ENCODE data around the gene TTC36. TPM values are rescaled to one million over a fixed set of nuclear protein-coding genes. Genes with fewer than 3 reads are reported as not detected.

TTC36 gene
- total and polyA plus RNA-seq, 10 of the 15 experiments (the other 5 are each of a cell fraction or from before 2014, with no cell fraction given) = 0.28 to 0.78 (median 0.59) TPM; not detected in 7

DNA sequence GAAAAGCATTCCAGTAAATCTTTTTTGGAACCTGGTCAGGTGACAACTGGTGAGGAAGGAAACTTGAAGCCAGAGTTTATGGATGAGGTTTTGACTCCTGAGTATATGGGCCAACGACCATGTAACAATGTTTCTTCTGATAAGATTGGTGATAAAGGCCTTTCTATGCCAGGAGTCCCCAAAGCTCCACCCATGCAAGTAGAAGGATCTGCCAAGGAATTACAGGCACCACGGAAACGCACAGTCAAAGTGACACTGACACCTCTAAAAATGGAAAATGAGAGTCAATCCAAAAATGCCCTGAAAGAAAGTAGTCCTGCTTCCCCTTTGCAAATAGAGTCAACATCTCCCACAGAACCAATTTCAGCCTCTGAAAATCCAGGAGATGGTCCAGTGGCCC, 24.1 kb upstream of the TTC36 start:
- CTCF ChIA-PET = no interaction called here
- FAIRE-seq (no peak), DNase-seq (ENCODE audit: low read depth, low spot score) (no peak), ATAC-seq (no peak)
- intact Hi-C loops (cut with micrococcal nuclease; ENCODE audit: unreplicated experiment) (no loop called here), in situ Hi-C loops (cut with MboI) (no loop called here)
- Histone ChIP-seq H3K27ac (ENCODE audit: control insufficient read depth, insufficient read depth) (no peak overlapping the region), H3K4me1 (ENCODE audit: control insufficient read depth, insufficient read depth, low read length) (no peaks in the 10 kb centered on the region), H3K79me2 (ENCODE audit: control insufficient read depth, insufficient read depth, low read length) (no peaks in the 10 kb centered on the region), H3K4me2 (ENCODE audit: control insufficient read depth, insufficient read depth) (no peak overlapping the region), H3K9me3 (replicated peaks; ENCODE audit: control insufficient read depth, insufficient read depth, low read length) (no peaks in the 10 kb centered on the region), H3K4me3 (no peak overlapping the region), H4K20me1 (ENCODE audit: control insufficient read depth, insufficient read depth) (no peaks in the 10 kb centered on the region), H2AFZ (ENCODE audit: control insufficient read depth, low read depth, low read length) (no peak overlapping the region), H3K27me3 (replicated peaks in 1 of 2; ENCODE audit: control insufficient read depth in 2 of 2, insufficient read depth in 2 of 2, low read length in 1 of 2) (no peaks in the 10 kb centered on the region), H3K36me3 (ENCODE audit: control insufficient read depth in 2 of 2, insufficient read depth in 2 of 2, low read length in 1 of 2) (peaks cover 27 to 74% of the 10 kb centered on the region in 2 experiments), H3K9ac (ENCODE audit: control insufficient read depth, insufficient read depth, low read length) (no peak overlapping the region)
- RAD21 ChIA-PET (ENCODE audit: unreplicated experiment) = no interaction called here
- WGBS (ENCODE audit: insufficient coverage, insufficient replicate concordance, low lambda C conversion rate, missing lambda C conversion rate) = 75% methylated on average over 3 of the region's 3 CpGs
- TF ChIP-seq, protein P1, sequence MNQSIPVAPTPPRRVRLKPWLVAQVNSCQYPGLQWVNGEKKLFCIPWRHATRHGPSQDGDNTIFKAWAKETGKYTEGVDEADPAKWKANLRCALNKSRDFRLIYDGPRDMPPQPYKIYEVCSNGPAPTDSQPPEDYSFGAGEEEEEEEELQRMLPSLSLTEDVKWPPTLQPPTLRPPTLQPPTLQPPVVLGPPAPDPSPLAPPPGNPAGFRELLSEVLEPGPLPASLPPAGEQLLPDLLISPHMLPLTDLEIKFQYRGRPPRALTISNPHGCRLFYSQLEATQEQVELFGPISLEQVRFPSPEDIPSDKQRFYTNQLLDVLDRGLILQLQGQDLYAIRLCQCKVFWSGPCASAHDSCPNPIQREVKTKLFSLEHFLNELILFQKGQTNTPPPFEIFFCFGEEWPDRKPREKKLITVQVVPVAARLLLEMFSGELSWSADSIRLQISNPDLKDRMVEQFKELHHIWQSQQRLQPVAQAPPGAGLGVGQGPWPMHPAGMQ (IDR thresholded peaks at IDR 0.05; ENCODE audit: borderline replicate concordance) = no peak
- TF ChIP-seq SMAD1 (IDR thresholded peaks at IDR 0.05; ENCODE audit: low read depth, partially characterized antibody) = no peak
- no peak for TF ChIP-seq FOXM1 (IDR thresholded peaks at IDR 0.05; ENCODE audit: low read depth, low read length)
- no peak for TF ChIP-seq TAF1 (IDR thresholded peaks at IDR 0.05; ENCODE audit: borderline replicate concordance, low read depth, low read length)
- TF ChIP-seq LARP7 (IDR thresholded peaks at IDR 0.05) = no peak
- TF ChIP-seq NFYB (IDR thresholded peaks at IDR 0.05; ENCODE audit: insufficient read depth, low read depth, low read length) = no peak
- no peak for TF ChIP-seq DPF2 (IDR thresholded peaks at IDR 0.05)
- TF ChIP-seq SUZ12 (IDR thresholded peaks at IDR 0.05; ENCODE audit: unreplicated experiment) = no peak
- no peak for TF ChIP-seq NR2C1 (IDR thresholded peaks at IDR 0.05)
- TF ChIP-seq ZNF274 (IDR thresholded peaks at IDR 0.05; ENCODE audit: insufficient read depth, insufficient read length) = no peak
- TF ChIP-seq, protein P2, sequence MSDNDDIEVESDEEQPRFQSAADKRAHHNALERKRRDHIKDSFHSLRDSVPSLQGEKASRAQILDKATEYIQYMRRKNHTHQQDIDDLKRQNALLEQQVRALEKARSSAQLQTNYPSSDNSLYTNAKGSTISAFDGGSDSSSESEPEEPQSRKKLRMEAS (IDR thresholded peaks at IDR 0.05; ENCODE audit: low read depth, low read length) = no peak
- TF ChIP-seq RAD21 (IDR thresholded peaks at IDR 0.05; ENCODE audit: insufficient read depth, low read depth, low read length) = no peak
- TF ChIP-seq YY1 (IDR thresholded peaks at IDR 0.05; ENCODE audit: low read depth, low read length) = no peak
- TF ChIP-seq, protein P3, sequence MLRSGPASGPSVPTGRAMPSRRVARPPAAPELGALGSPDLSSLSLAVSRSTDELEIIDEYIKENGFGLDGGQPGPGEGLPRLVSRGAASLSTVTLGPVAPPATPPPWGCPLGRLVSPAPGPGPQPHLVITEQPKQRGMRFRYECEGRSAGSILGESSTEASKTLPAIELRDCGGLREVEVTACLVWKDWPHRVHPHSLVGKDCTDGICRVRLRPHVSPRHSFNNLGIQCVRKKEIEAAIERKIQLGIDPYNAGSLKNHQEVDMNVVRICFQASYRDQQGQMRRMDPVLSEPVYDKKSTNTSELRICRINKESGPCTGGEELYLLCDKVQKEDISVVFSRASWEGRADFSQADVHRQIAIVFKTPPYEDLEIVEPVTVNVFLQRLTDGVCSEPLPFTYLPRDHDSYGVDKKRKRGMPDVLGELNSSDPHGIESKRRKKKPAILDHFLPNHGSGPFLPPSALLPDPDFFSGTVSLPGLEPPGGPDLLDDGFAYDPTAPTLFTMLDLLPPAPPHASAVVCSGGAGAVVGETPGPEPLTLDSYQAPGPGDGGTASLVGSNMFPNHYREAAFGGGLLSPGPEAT (IDR thresholded peaks at IDR 0.05; ENCODE audit: low read depth) = no peak
- TF ChIP-seq KAT2A (conservative IDR thresholded peaks at IDR 0.05; ENCODE audit: control insufficient read depth, low read depth, low read length) = no peak
- TF ChIP-seq SMC3 (IDR thresholded peaks at IDR 0.05; ENCODE audit: borderline replicate concordance, low read length) = no peak
- TF ChIP-seq, protein P4, sequence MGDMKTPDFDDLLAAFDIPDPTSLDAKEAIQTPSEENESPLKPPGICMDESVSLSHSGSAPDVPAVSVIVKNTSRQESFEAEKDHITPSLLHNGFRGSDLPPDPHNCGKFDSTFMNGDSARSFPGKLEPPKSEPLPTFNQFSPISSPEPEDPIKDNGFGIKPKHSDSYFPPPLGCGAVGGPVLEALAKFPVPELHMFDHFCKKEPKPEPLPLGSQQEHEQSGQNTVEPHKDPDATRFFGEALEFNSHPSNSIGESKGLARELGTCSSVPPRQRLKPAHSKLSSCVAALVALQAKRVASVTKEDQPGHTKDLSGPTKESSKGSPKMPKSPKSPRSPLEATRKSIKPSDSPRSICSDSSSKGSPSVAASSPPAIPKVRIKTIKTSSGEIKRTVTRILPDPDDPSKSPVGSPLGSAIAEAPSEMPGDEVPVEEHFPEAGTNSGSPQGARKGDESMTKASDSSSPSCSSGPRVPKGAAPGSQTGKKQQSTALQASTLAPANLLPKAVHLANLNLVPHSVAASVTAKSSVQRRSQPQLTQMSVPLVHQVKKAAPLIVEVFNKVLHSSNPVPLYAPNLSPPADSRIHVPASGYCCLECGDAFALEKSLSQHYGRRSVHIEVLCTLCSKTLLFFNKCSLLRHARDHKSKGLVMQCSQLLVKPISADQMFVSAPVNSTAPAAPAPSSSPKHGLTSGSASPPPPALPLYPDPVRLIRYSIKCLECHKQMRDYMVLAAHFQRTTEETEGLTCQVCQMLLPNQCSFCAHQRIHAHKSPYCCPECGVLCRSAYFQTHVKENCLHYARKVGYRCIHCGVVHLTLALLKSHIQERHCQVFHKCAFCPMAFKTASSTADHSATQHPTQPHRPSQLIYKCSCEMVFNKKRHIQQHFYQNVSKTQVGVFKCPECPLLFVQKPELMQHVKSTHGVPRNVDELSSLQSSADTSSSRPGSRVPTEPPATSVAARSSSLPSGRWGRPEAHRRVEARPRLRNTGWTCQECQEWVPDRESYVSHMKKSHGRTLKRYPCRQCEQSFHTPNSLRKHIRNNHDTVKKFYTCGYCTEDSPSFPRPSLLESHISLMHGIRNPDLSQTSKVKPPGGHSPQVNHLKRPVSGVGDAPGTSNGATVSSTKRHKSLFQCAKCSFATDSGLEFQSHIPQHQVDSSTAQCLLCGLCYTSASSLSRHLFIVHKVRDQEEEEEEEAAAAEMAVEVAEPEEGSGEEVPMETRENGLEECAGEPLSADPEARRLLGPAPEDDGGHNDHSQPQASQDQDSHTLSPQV (IDR thresholded peaks at IDR 0.05) = no peak
- TF ChIP-seq, protein P5, sequence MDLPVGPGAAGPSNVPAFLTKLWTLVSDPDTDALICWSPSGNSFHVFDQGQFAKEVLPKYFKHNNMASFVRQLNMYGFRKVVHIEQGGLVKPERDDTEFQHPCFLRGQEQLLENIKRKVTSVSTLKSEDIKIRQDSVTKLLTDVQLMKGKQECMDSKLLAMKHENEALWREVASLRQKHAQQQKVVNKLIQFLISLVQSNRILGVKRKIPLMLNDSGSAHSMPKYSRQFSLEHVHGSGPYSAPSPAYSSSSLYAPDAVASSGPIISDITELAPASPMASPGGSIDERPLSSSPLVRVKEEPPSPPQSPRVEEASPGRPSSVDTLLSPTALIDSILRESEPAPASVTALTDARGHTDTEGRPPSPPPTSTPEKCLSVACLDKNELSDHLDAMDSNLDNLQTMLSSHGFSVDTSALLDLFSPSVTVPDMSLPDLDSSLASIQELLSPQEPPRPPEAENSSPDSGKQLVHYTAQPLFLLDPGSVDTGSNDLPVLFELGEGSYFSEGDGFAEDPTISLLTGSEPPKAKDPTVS (IDR thresholded peaks at IDR 0.05; ENCODE audit: low read depth, low read length) = no peak
- POLR2A ChIA-PET = no interaction called here
- TSS peak; percentile 49 for BruUV-seq (replicated peaks)
- SMC1A ChIA-PET (ENCODE audit: uncharacterized antibody, unreplicated experiment) = no interaction called here

All from GM12878 (cell line).